H1 (cell line): Measurements from ENCODE around the gene QRICH1. TPM values are rescaled to one million over a fixed set of nuclear protein-coding genes. Genes with fewer than 3 reads are reported as not detected.
A peak's percentile ranks its signal among the peaks of the same experiment; 100 is the strongest.

ENCODE experiments used
- CTCF ChIA-PET: fragments of 300-600 bp; sonication (Branson Sonifier 250); formaldehyde crosslinking; loops from one replicate; lab custom pipeline; 2021; ENCODE audit not compliant: partially characterized antibody; lab: Charles Lee
- POLR2A ChIA-PET: fragments of 300-600 bp; sonication (Branson Sonifier 250); formaldehyde crosslinking; loops from one replicate; lab custom pipeline; 2021; ENCODE audit warnings: inconsistent platforms; ENCODE audit not compliant: partially characterized antibody; lab: Charles Lee
- DNase-seq, 2 experiments: peaks; one replicate each; pipeline versions ENCODE4 v3.0.0 to v3.0.0-alpha.2; 2010 to 2022; ENCODE audit warnings: low spot score in 2 of 2, low read depth in 1 of 2, mixed read lengths in 1 of 2
- FAIRE-seq: peaks from 2 replicates; lab custom pipeline; 2011; peaks lifted over from hg19 to GRCh38; lab: Jason Lieb, UNC
- H2AFZ ChIP-seq: 2 replicates; pipeline ENCODE4 v1.8.1; 2012; ENCODE audit warnings: low read length, inconsistent platforms
- H2AK5ac ChIP-seq: 2 replicates; pipeline ENCODE4 v1.6.1; 2013; ENCODE audit warnings: low read depth, low read length
- H2BK120ac ChIP-seq: replicated peaks from 2 replicates; pipeline ENCODE3; 2013; ENCODE audit warnings: low read depth, low read length, inconsistent platforms
- H2BK12ac ChIP-seq: 2 replicates; pipeline ENCODE4 v1.6.1; 2013; ENCODE audit warnings: low read depth, low read length
- H2BK15ac ChIP-seq: 2 replicates; pipeline ENCODE4 v1.6.1; 2013; ENCODE audit warnings: low read length
- H2BK20ac ChIP-seq: 2 replicates; pipeline ENCODE4 v1.6.1; 2013; ENCODE audit warnings: low read length
- H2BK5ac ChIP-seq: 2 replicates; pipeline ENCODE4 v1.6.1; 2013; ENCODE audit warnings: low read depth, low read length
- H3K14ac ChIP-seq: 2 replicates; pipeline ENCODE4 v1.6.1; 2013; ENCODE audit warnings: inconsistent platforms; ENCODE audit not compliant: insufficient read length
- H3K18ac ChIP-seq: 2 replicates; pipeline ENCODE4 v1.6.1; 2013; ENCODE audit warnings: low read length; ENCODE audit errors: extremely low read depth
- H3K23ac ChIP-seq: 2 replicates; pipeline ENCODE4 v1.6.1; 2013; ENCODE audit warnings: inconsistent platforms; ENCODE audit not compliant: insufficient read length
- H3K23me2 ChIP-seq: 2 replicates; pipeline ENCODE4 v1.6.1; 2013; ENCODE audit warnings: low read depth, low read length
- H3K27ac ChIP-seq: 2 replicates; pipeline ENCODE4 v1.6.1; 2011; ENCODE audit warnings: low read depth, low read length, inconsistent platforms
- H3K27me3 ChIP-seq, 4 experiments: replicated peaks in 1 of 4; 1 replicate in 1 of 4; 2 replicates in 3 of 4; pipeline versions ENCODE4 v1.6.1 to v1.8.1; 2011 to 2013; ENCODE audit warnings: low read length in 3 of 4, mild to moderate bottlenecking in 3 of 4, inconsistent platforms in 2 of 4, mixed read lengths in 2 of 4, moderate library complexity in 1 of 4; ENCODE audit not compliant: control insufficient read depth in 3 of 4, insufficient read depth in 3 of 4; ENCODE audit errors: extremely low read depth in 1 of 4
- H3K36me3 ChIP-seq, 4 experiments: 2 replicates each; pipeline versions ENCODE4 v1.6.1 to v1.8.1; 2011 to 2013; ENCODE audit warnings: mild to moderate bottlenecking in 4 of 4, low read length in 3 of 4, moderate library complexity in 2 of 4, control low read depth in 1 of 4, inconsistent platforms in 1 of 4; ENCODE audit not compliant: insufficient read depth in 4 of 4, control insufficient read depth in 2 of 4
- H3K4ac ChIP-seq: replicated peaks from 2 replicates; pipeline ENCODE3; 2013; ENCODE audit warnings: low read length, low read depth, mixed read lengths, inconsistent platforms; ENCODE audit not compliant: insufficient read length
- H3K4me1 ChIP-seq, 4 experiments: replicated peaks in 1 of 4; 1 replicate in 1 of 4; 2 replicates in 3 of 4; pipeline versions ENCODE4 v1.6.1 to v1.8.1; 2011 to 2013; ENCODE audit warnings: low read length in 3 of 4, inconsistent platforms in 2 of 4, mixed read lengths in 1 of 4; ENCODE audit not compliant: insufficient read depth in 4 of 4, control insufficient read depth in 3 of 4
- H3K4me2 ChIP-seq, 2 experiments: 2 replicates each; pipeline versions ENCODE4 v1.6.1 to v1.8.1; 2011 to 2013; ENCODE audit warnings: low read depth in 2 of 2, low read length in 2 of 2, control low read depth in 1 of 2, inconsistent platforms in 1 of 2, mild to moderate bottlenecking in 1 of 2; ENCODE audit not compliant: insufficient read depth in 1 of 2
- H3K4me3 ChIP-seq, 4 experiments: fragments of 200-600, 300-600 bp in 1 of 4; sonication (generic), shearing (Covaris generic), sonication (Bioruptor Twin) in 1 of 4; 2 replicates each; pipeline versions ENCODE4 v1.5.1 to v1.8.1; 2011 to 2016; ENCODE audit warnings: low read length in 4 of 4, low read depth in 3 of 4, control low read depth in 2 of 4, inconsistent platforms in 2 of 4, mild to moderate bottlenecking in 2 of 4, mixed read lengths in 1 of 4, moderate library complexity in 1 of 4; ENCODE audit not compliant: insufficient read depth in 2 of 4; ENCODE audit errors: extremely low read depth in 1 of 4
- H3K56ac ChIP-seq: replicated peaks from 2 replicates; pipeline ENCODE3; 2013; ENCODE audit warnings: low read depth, mild to moderate bottlenecking, mixed read lengths, low read length, inconsistent platforms; ENCODE audit not compliant: insufficient read length
- H3K79me1 ChIP-seq: 2 replicates; pipeline ENCODE4 v1.6.1; 2013; ENCODE audit warnings: low read depth, low read length, control low read depth
- H3K79me2 ChIP-seq, 2 experiments: 2 replicates each; pipeline versions ENCODE4 v1.6.1 to v1.8.1; 2012 to 2013; ENCODE audit warnings: low read length in 2 of 2, mild to moderate bottlenecking in 2 of 2, inconsistent platforms in 1 of 2; ENCODE audit not compliant: insufficient read depth in 2 of 2, control insufficient read depth in 1 of 2
- H3K9ac ChIP-seq, 4 experiments: replicated peaks in 1 of 4; 1 replicate in 1 of 4; 2 replicates in 3 of 4; pipeline versions ENCODE4 v1.6.1 to v1.8.1; 2011 to 2013; ENCODE audit warnings: low read depth in 3 of 4, low read length in 3 of 4, control low read depth in 2 of 4, mild to moderate bottlenecking in 2 of 4, moderate library complexity in 2 of 4, inconsistent platforms in 1 of 4; ENCODE audit errors: extremely low read depth in 1 of 4
- H3K9me3 ChIP-seq, 2 experiments: 2 replicates each; pipeline versions ENCODE4 v1.6.1 to v1.8.1; 2012 to 2013; ENCODE audit warnings: mild to moderate bottlenecking in 2 of 2, moderate library complexity in 2 of 2, control low read depth in 1 of 2, inconsistent platforms in 1 of 2, low read depth in 1 of 2, low read length in 1 of 2, mixed read lengths in 1 of 2; ENCODE audit not compliant: insufficient read depth in 2 of 2
- H4K20me1 ChIP-seq, 2 experiments: replicated peaks in 1 of 2; 2 replicates each; pipeline versions ENCODE3 to v1.8.1; 2011 to 2013; ENCODE audit warnings: inconsistent platforms in 2 of 2, low read length in 2 of 2, mild to moderate bottlenecking in 1 of 2; ENCODE audit not compliant: insufficient read depth in 2 of 2, control insufficient read depth in 1 of 2
- H4K5ac ChIP-seq: 2 replicates; pipeline ENCODE4 v1.6.1; 2013; ENCODE audit warnings: low read length, low read depth, mixed read lengths, inconsistent platforms; ENCODE audit not compliant: insufficient read length
- H4K8ac ChIP-seq: 2 replicates; pipeline ENCODE4 v1.8.0; 2013; ENCODE audit warnings: mild to moderate bottlenecking, moderate library complexity, low read length, inconsistent platforms; ENCODE audit not compliant: insufficient read depth; ENCODE audit errors: extremely low read depth
- H4K91ac ChIP-seq: replicated peaks from 2 replicates; pipeline ENCODE3; 2013; ENCODE audit warnings: low read length, mixed read lengths, inconsistent platforms; ENCODE audit not compliant: insufficient read length
- ASH2L ChIP-seq: fragments of 200-600, 300-600 bp; sonication (generic); IDR thresholded peaks from one replicate; pipeline ENCODE4 v1.7.1; 2017; ENCODE audit warnings: low read length
- CBX8 ChIP-seq: fragments of 300-800, 300-1000 bp; sonication (generic); IDR thresholded peaks from 2 replicates; pipeline ENCODE4 v1.7.1; 2016; ENCODE audit warnings: low read depth, low read length, borderline replicate concordance
- CHD1 ChIP-seq: IDR thresholded peaks from 2 replicates; pipeline ENCODE4 v1.6.1; 2012; ENCODE audit warnings: low read depth, low read length, improper control_type of control experiment
- EGR1 ChIP-seq: IDR thresholded peaks from 2 replicates; pipeline ENCODE4 v1.6.1; 2011; ENCODE audit warnings: low read depth, low read length, borderline replicate concordance
- EP300 ChIP-seq, 2 experiments: IDR thresholded peaks; 1 replicate in 1 of 2; 2 replicates in 1 of 2; pipeline ENCODE4 v1.6.1; 2011 to 2012; ENCODE audit warnings: low read depth in 2 of 2, low read length in 2 of 2, mild to moderate bottlenecking in 2 of 2, borderline replicate concordance in 1 of 2, inconsistent platforms in 1 of 2, moderate library complexity in 1 of 2
- POLR2AphosphoS5 ChIP-seq: IDR thresholded peaks from 2 replicates; pipeline ENCODE4 v1.6.1; 2011; ENCODE audit warnings: low read depth, low read length
- SIX5 ChIP-seq: IDR thresholded peaks from 2 replicates; pipeline ENCODE4 v1.6.1; 2011; ENCODE audit warnings: mild to moderate bottlenecking, low read depth, low read length
- TCF12 ChIP-seq: IDR thresholded peaks from 2 replicates; pipeline ENCODE4 v1.6.1; 2011; ENCODE audit warnings: low read depth, mild to moderate bottlenecking, low read length
- ZNF274 ChIP-seq: IDR thresholded peaks from 2 replicates; pipeline ENCODE4 v1.7.0; 2012; ENCODE audit warnings: low read length, borderline replicate concordance; ENCODE audit errors: extremely low read depth
- WGBS, 2 experiments: shearing (Covaris generic) in 1 of 2; methylation state at CpG; one replicate each; pipeline versions ENCODE4 v1.1.6 to v1.1.7; 2013 to 2015; ENCODE audit warnings: low lambda C conversion rate in 2 of 2, mixed read lengths in 2 of 2, inconsistent platforms in 1 of 2, low coverage in 1 of 2, missing lambda C conversion rate in 1 of 2; ENCODE audit not compliant: insufficient replicate concordance in 2 of 2, insufficient coverage in 1 of 2, insufficient read length in 1 of 2; ENCODE audit errors: extremely low coverage in 1 of 2, missing lambda C conversion rate in 1 of 2; 5-methylcytosine and 5-hydroxymethylcytosine counted together
- polyA plus RNA-seq, 7 experiments: library from polyadenylated mRNA; depleted of rRNA in 3 of 7; stranded (reverse) in 5 of 7; unstranded in 2 of 7; fragments of >200 nt in 5 of 7; fragments of 200-250 nt in 2 of 7; gene quantifications; 1 replicate in 5 of 7; 2 replicates in 1 of 7; 4 replicates in 1 of 7; pipeline versions ENCODE4 v1.2.1 to v1.2.3, GENCODE V29; 2011 to 2013; ENCODE audit warnings: missing spikeins in 2 of 7, mixed read lengths in 2 of 7
- total RNA-seq: library from RNA; stranded (reverse); fragmentation: NEBNext Ultra II Directional; extraction: Animal tissue kit (Norgen Biotek cat#: 25700); gene quantifications from 2 replicates; pipeline ENCODE4 v1.2.1, GENCODE V29; 2021

The QRICH1 gene
- total and polyA plus RNA-seq, 2 of the 8 experiments (the other 6 are each of a cell fraction or from before 2014, with no cell fraction given), result 128 to 142 TPM

- no peak overlapping the region for H4K5ac ChIP-seq
- no peak overlapping the region for H2BK15ac ChIP-seq
- H3K23me2 ChIP-seq, result peaks cover 24% of the 10 kb centered on the region
- no peak overlapping the region for H2AFZ ChIP-seq
- CTCF ChIA-PET, result interaction anchor here (0.9 to 24.3 kb wide), 4 partner anchors 13 to 69 kb away, joined by 3 to 467 read pairs (median 28); partner anchors contain the start of genes P4HTM, QRICH1 and WDR6
- H3K27ac ChIP-seq, result no peak overlapping the region; the same call in 1 of the 2 replicates
- POLR2A ChIA-PET, result interaction anchor here (0.6 to 33.9 kb wide), 10 partner anchors 9 to 1075 kb away, joined by 3 to 1518 read pairs (median 5); partner anchors contain the start of genes DALRD3, P4HTM, QARS1 and QRICH1
- H3K56ac ChIP-seq, result no peak overlapping the region
- H3K36me3 ChIP-seq, result peaks cover 32 to 50% (median 43%) of the 10 kb centered on the region in 4 experiments
- no peak for TF ChIP-seq TCF12
- TF ChIP-seq CBX8, result no peak
- TF ChIP-seq CHD1, result no peak
- peak; percentile 85 for TF ChIP-seq POLR2AphosphoS5
- no peak for TF ChIP-seq EGR1
- no peak for TF ChIP-seq SIX5
- TF ChIP-seq ASH2L, result no peak
- no peak for TF ChIP-seq ZNF274
- no peak for TF ChIP-seq EP300 (IDR thresholded peaks at IDR 0.05; ENCODE audit: borderline replicate concordance in 1 of 2, low read depth in 2 of 2, low read length in 2 of 2)
- TF ChIP-seq, all 59 proteins: peak for 1
- Histone ChIP-seq H2AK5ac (no peak overlapping the region), H3K4me1 (peaks cover 0 to 21% (median 12%) of the 10 kb centered on the region in 4 experiments; a peak in 6 of 7 replicates), H3K9ac (no peak overlapping the region; a peak in 1 of 7 replicates), H4K20me1 (peaks cover 8 to 18% of the 10 kb centered on the region in 2 experiments), H2BK20ac (no peak overlapping the region), H3K4me2 (no peak overlapping the region), H3K4me3 (no peak overlapping the region), H3K27me3 (no peaks in the 10 kb centered on the region; a peak in 1 of 7 replicates), H3K18ac (no peak overlapping the region), H3K14ac (no peak overlapping the region), H2BK12ac (no peak overlapping the region), H3K79me2 (peaks cover 4 to 28% of the 10 kb centered on the region in 2 experiments; a peak in 3 of 4 replicates), H3K4ac (no peak overlapping the region), H4K8ac (peak overlapping the region; percentile 72; the same call in 1 of the 2 replicates), H3K23ac (no peak overlapping the region), H3K79me1 (peaks cover 7% of the 10 kb centered on the region), H2BK5ac (no peak overlapping the region), H2BK120ac (no peak overlapping the region), H4K91ac (no peak overlapping the region), H3K9me3 (no peaks in the 10 kb centered on the region)
- WGBS, 2 experiments, result 95% methylated on average over 13 of the region's 13 CpGs; no CpG with 5 or more reads in 1 of the 2 experiments
- no peak for FAIRE-seq
- DNase-seq, result no peak
Measured at GRCh38 chr3:49025005-49025792, 68.7 kb downstream of the QRICH1 start.
